Calu3 (cell line): ENCODE results near the gene OSCP1. TPM values are rescaled to one million over a fixed set of nuclear protein-coding genes. Genes with fewer than 3 reads are reported as not detected.

ENCODE experiments used
- BruUV-seq: library from RNA; stranded (reverse); fragments of 400-500 nt; replicated peaks from 2 replicates; lab custom pipeline; 2021; lab: Mats Ljungman, UMichigan
- CTCF ChIA-PET: fragments of 300-600 bp; sonication (Branson Sonifier 250); formaldehyde crosslinking; loops from one replicate; lab custom pipeline; 2022; ENCODE audit warnings: antibody characterized with exemption; lab: Charles Lee
- DNase-seq: peaks from one replicate; pipeline ENCODE4 v3.0.0; 2022
- H3K27ac Mint-ChIP-seq: one replicate; pipeline ENCODE4 v1.8.0; 2022; ENCODE audit warnings: mixed read lengths; ENCODE audit not compliant: unreplicated experiment
- H3K27me3 Mint-ChIP-seq: one replicate; pipeline ENCODE4 v1.8.0; 2022; ENCODE audit warnings: mixed read lengths; ENCODE audit not compliant: unreplicated experiment
- H3K36me3 Mint-ChIP-seq: one replicate; pipeline ENCODE4 v1.8.0; 2022; ENCODE audit warnings: mild to moderate bottlenecking, moderate library complexity, mixed read lengths; ENCODE audit not compliant: insufficient read depth, unreplicated experiment
- H3K4me1 Mint-ChIP-seq: one replicate; pipeline ENCODE4 v1.8.0; 2022; ENCODE audit warnings: mild to moderate bottlenecking, low read depth, mixed read lengths; ENCODE audit not compliant: unreplicated experiment
- H3K4me3 Mint-ChIP-seq: one replicate; pipeline ENCODE4 v1.8.0; 2022; ENCODE audit warnings: mild to moderate bottlenecking, low read depth, moderate library complexity, mixed read lengths; ENCODE audit not compliant: unreplicated experiment
- H3K9me3 Mint-ChIP-seq: one replicate; pipeline ENCODE4 v1.8.0; 2022; ENCODE audit warnings: low read depth, mixed read lengths; ENCODE audit not compliant: unreplicated experiment
- intact Hi-C: fragments of 100-400 bp; cut with micrococcal nuclease; formaldehyde crosslinking; loops from one replicate; pipeline ENCODE4 v1.10.0; 2022; ENCODE audit not compliant: unreplicated experiment
- total RNA-seq: library from RNA; stranded (reverse); gene quantifications from 2 replicates; pipeline ENCODE4 v1.2.3, GENCODE V29; 2022
- TF ChIP-seq, protein P1 (sequence below): fragments of 200-600 bp; IDR thresholded peaks from one replicate; pipeline ENCODE4 v1.8.0; 2022; ENCODE audit warnings: antibody characterized with exemption; ENCODE audit not compliant: unreplicated experiment

OSCP1 gene
- total RNA-seq, 1 experiment from 2014 or later, result 2.0 TPM

DNA sequence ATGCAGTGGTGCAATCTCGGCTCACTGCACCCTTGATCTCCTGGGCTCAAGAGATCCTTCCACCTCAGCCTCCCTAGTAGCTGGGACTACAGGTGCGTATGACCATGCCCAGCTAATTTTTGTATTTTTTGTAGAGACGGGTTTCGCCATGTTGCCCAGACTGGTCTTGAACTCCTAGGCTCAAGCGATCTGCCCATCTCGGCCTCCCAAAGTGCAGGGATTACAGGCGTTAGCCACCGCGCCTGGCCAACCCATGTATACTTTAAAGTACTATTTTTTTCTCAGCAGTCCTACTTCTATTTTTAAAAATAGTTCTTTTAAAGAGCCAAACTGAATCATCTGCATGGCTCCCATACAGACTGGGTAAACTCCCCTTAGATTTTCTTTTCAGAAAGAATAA is 68.0 kb downstream of the OSCP1 start:
- Mint-ChIP-seq H3K27me3 (no peaks in the 10 kb centered on the region), H3K9me3 (no peaks in the 10 kb centered on the region), H3K36me3 (peaks cover 49% of the 10 kb centered on the region), H3K4me3 (no peak overlapping the region), H3K27ac (no peak overlapping the region), H3K4me1 (peaks cover 65% of the 10 kb centered on the region)
- no peak for DNase-seq
- CTCF ChIA-PET, result interaction anchor here (0.6 to 1.0 kb wide), 3 partner anchors 15 to 181 kb away, joined by 3 to 7 read pairs (median 3); no protein-coding TSS in a partner anchor
- TF ChIP-seq, protein P1, sequence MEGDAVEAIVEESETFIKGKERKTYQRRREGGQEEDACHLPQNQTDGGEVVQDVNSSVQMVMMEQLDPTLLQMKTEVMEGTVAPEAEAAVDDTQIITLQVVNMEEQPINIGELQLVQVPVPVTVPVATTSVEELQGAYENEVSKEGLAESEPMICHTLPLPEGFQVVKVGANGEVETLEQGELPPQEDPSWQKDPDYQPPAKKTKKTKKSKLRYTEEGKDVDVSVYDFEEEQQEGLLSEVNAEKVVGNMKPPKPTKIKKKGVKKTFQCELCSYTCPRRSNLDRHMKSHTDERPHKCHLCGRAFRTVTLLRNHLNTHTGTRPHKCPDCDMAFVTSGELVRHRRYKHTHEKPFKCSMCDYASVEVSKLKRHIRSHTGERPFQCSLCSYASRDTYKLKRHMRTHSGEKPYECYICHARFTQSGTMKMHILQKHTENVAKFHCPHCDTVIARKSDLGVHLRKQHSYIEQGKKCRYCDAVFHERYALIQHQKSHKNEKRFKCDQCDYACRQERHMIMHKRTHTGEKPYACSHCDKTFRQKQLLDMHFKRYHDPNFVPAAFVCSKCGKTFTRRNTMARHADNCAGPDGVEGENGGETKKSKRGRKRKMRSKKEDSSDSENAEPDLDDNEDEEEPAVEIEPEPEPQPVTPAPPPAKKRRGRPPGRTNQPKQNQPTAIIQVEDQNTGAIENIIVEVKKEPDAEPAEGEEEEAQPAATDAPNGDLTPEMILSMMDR, result no peak
- BruUV-seq, result no TSS peak
- intact Hi-C loops, result no loop called here

DNA sequence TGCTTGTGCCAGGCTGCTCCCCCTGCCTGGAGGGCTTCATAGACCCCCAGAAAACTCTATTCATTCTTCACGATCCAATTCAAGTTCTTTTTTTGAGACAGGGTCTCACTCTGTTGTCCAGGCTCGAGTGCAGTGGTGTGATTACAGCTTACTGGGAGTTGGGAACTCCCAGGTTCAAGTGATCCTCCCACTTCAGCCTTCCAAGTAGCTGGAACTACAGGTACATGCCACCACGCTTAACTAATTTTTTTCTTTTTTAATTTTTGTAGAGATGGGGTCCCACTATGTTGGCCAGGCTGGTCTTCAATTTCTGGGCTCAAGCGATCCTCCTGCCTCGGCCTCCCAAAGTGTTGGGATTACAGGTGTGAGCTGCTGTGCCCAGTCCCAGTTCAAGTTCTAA is 68.8 kb downstream of the OSCP1 start:
- intact Hi-C loops, result no loop called here
- Mint-ChIP-seq H3K4me3 (peak overlapping the region; percentile 13), H3K9me3 (no peaks in the 10 kb centered on the region), H3K27ac (peak overlapping the region; percentile 23), H3K4me1 (peaks cover 57% of the 10 kb centered on the region), H3K36me3 (peaks cover 46% of the 10 kb centered on the region), H3K27me3 (no peaks in the 10 kb centered on the region)
- no TSS peak for BruUV-seq
- CTCF ChIA-PET, result no interaction called here
- TF ChIP-seq, protein P1, result no peak
- DNase-seq, result no peak

DNA sequence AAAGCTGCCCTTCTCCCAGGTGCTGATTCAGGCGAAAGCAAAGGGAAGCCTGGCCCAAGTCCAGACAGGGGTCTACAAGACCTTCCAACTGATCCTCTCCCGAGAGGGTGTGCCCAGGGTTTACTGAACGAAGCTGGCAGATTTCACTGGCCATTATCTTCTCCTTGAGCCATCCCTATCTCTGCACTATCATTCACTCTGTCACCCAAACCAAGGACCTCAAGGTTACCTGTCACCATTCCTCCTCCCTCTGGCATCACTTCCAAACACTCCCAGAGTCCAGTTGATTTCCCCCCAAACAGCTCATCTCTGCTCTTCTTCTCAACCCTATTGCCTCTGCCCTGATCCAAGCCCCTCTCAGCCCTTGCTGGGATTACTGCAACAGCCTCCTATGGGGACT is 69.5 kb downstream of the OSCP1 start:
- H3K27ac Mint-ChIP-seq, result peak overlapping the region; percentile 23
- no TSS peak for BruUV-seq

DNA sequence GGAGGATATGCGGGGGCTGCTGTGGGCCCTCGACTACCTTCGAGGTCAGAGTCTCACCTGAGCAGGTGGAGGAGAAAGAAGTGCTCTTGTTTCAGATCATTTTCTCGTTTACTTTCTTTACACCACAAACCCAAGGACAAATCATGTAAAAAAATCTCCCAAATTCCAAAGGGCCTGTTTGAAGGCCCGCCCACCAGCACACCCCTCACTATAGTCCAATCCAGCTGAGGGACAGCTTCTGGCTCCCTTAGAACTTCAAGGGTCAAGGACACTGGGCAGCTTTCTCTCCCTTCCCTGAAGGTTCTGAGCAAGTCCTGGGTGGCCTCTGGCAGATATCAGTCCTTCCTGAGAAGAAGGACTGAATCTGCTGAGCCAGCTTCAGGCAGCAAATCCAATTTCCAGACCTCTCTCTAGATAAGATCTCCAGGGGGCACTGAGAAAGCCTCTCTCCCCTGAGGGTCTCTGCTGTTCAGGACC is 70.1 kb downstream of the OSCP1 start:
- no peaks in the 10 kb centered on the region for H3K27me3 Mint-ChIP-seq
- no peaks in the 10 kb centered on the region for H3K9me3 Mint-ChIP-seq
- CTCF ChIA-PET, result no interaction called here
- no peak overlapping the region for H3K4me3 Mint-ChIP-seq
- H3K36me3 Mint-ChIP-seq, result peaks cover 43% of the 10 kb centered on the region
- BruUV-seq, result no TSS peak
- no peak overlapping the region for H3K27ac Mint-ChIP-seq
- DNase-seq, result no peak
- intact Hi-C loops, result no loop called here
- peaks cover 53% of the 10 kb centered on the region for H3K4me1 Mint-ChIP-seq
- TF ChIP-seq, protein P1, result no peak

More for the DNA sequence above, 69.5 kb downstream of the OSCP1 start:
- intact Hi-C loops, result no loop called here
- H3K27me3 Mint-ChIP-seq, result no peaks in the 10 kb centered on the region
- H3K36me3 Mint-ChIP-seq, result peaks cover 46% of the 10 kb centered on the region
- H3K4me1 Mint-ChIP-seq, result peaks cover 53% of the 10 kb centered on the region
- H3K4me3 Mint-ChIP-seq, result peak overlapping the region; percentile 13
- TF ChIP-seq, protein P1, result no peak
- DNase-seq, result no peak
- CTCF ChIA-PET, result no interaction called here
- H3K9me3 Mint-ChIP-seq, result no peaks in the 10 kb centered on the region
